Measurements from ENCODE around the gene HEMGN.

GRCh38 chr9:97911528-97911927, 26.4 kb downstream of the HEMGN start:
- TF ChIP-seq CTCF (IDR thresholded peaks at IDR 0.05; ENCODE audit: low read length) (no peak), EZH2 (optimal IDR thresholded peaks at IDR 0.05; ENCODE audit: low read depth, low read length) (no peak), EZH2phosphoT487 (IDR thresholded peaks at IDR 0.05; ENCODE audit: low read length) (no peak)
